ENCODE measurements around the gene TBL3. TPM values are rescaled to one million over a fixed set of nuclear protein-coding genes. Genes with fewer than 3 reads are reported as not detected.
"Not testable (repeated sequence)": the region's sequence is repeated elsewhere in the genome, so short reads cannot be mapped to it uniquely, and the experiment has no call there.

TBL3 gene
- total and polyA plus RNA-seq, 2 donors (not counting 1 experiment from before 2014, with no cell fraction given): 31.9 to 52.2 TPM

DNA sequence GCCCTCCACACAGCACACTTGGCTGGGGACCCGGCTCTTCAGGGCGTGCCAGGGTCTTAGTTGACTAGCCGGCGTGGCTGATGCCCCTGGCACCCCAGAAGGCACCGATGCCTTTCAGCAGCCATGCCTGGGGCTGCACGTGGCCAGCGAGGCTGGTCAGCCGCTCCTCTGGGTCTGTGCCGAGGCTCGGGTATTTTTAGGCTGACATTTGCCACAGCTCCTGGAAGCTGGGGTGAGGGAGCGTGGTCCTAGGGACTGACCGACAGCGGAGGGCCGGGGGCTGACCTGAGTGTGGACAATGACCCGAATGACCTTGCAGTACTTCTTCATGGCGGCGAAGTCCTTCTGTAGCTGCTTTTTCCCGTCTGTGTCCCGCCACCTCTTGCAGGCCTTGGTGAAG, 21.3 kb upstream of the TBL3 start:
- H3K9me3 Mint-ChIP-seq (ENCODE audit: insufficient read depth): no peaks in the 10 kb centered on the region
- ATAC-seq (ENCODE audit: low read depth) (no peak), DNase-seq (no peak)
- Histone ChIP-seq H4K20me1 (ENCODE audit: control insufficient read depth, insufficient read depth, low read length, poor library complexity, severe bottlenecking) (no peaks in the 10 kb centered on the region), H3K27me3 (replicated peaks in 1 of 4; ENCODE audit: control extremely low read depth in 1 of 4, control insufficient read depth in 3 of 4, insufficient read depth in 4 of 4, low read length in 3 of 4) (peaks cover 0 to 5% (median 0%) of the 10 kb centered on the region in 4 experiments), H3K4me2 (replicated peaks; ENCODE audit: low read depth, low read length, poor library complexity, severe bottlenecking) (no peak overlapping the region), H3K4me3 (ENCODE audit: control extremely low read depth in 1 of 5, extremely low read depth in 1 of 5, insufficient read depth in 1 of 5, low read depth in 2 of 5, low read length in 4 of 5) (no peak overlapping the region), H3K27ac (ENCODE audit: low read length in 2 of 2) (no peak overlapping the region), H2AFZ (ENCODE audit: insufficient read depth, low read depth, low read length, poor library complexity, severe bottlenecking) (no peak overlapping the region), H3K9me3 (ENCODE audit: control extremely low read depth in 1 of 3, control insufficient read depth in 2 of 3, insufficient read depth in 1 of 3, low read length in 2 of 3) (no peaks in the 10 kb centered on the region), H3K79me2 (ENCODE audit: control insufficient read depth, insufficient read depth, low read length) (no peaks in the 10 kb centered on the region), H3K4me1 (ENCODE audit: control insufficient read depth in 2 of 2, insufficient read depth in 2 of 2, low read length in 2 of 2) (no peaks in the 10 kb centered on the region), H3K9ac (ENCODE audit: low read length) (no peak overlapping the region), H3K36me3 (replicated peaks in 1 of 2; ENCODE audit: control extremely low read depth in 1 of 2, control insufficient read depth in 1 of 2, extremely low read depth in 1 of 2, insufficient read depth in 2 of 2, low read length in 1 of 2) (no peaks in the 10 kb centered on the region)
- POLR2A ChIA-PET: no interaction called here
- H3K4me1 Mint-ChIP-seq: no peaks in the 10 kb centered on the region
- no peak overlapping the region for H3K4me3 Mint-ChIP-seq
- H3K27ac Mint-ChIP-seq: no peak overlapping the region
- TF ChIP-seq EZH2 (IDR thresholded peaks at IDR 0.05; ENCODE audit: borderline replicate concordance, insufficient read depth, low read depth, low read length, poor library complexity, severe bottlenecking): no peak
- TF ChIP-seq, protein P1, sequence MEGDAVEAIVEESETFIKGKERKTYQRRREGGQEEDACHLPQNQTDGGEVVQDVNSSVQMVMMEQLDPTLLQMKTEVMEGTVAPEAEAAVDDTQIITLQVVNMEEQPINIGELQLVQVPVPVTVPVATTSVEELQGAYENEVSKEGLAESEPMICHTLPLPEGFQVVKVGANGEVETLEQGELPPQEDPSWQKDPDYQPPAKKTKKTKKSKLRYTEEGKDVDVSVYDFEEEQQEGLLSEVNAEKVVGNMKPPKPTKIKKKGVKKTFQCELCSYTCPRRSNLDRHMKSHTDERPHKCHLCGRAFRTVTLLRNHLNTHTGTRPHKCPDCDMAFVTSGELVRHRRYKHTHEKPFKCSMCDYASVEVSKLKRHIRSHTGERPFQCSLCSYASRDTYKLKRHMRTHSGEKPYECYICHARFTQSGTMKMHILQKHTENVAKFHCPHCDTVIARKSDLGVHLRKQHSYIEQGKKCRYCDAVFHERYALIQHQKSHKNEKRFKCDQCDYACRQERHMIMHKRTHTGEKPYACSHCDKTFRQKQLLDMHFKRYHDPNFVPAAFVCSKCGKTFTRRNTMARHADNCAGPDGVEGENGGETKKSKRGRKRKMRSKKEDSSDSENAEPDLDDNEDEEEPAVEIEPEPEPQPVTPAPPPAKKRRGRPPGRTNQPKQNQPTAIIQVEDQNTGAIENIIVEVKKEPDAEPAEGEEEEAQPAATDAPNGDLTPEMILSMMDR (IDR thresholded peaks at IDR 0.05): no peak
- CTCF ChIA-PET: no interaction called here
- intact Hi-C loops (cut with micrococcal nuclease): no loop called here
- 94% methylated on average over 19 of the region's 19 CpGs for WGBS (ENCODE audit: insufficient coverage)
- peaks cover 4% of the 10 kb centered on the region for H3K27me3 Mint-ChIP-seq

DNA sequence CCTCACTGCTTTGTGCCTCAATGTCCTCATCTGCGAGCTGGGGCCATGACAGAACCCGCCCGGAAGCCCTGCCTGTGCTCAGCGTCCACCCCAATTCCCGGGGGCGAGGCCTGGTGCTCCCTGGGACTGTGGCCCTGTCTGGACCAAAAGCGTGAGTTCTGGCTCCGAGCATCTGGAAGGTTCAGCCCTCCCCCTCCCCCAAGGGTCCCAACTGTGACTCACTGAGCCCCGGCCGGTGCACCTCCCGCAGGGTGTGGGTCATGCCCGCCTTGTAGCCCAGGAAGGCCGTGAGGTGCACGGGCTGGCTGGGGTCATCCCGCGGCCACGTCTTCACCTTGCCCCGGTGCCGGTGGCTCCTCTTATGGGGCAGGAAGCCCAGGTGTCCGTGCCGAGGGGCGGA, 18.1 kb upstream of the TBL3 start:
- Mint-ChIP-seq H3K4me3 (no peak overlapping the region), H3K27ac (no peak overlapping the region), H3K9me3 (ENCODE audit: insufficient read depth) (no peaks in the 10 kb centered on the region), H3K4me1 (no peaks in the 10 kb centered on the region), H3K27me3 (peaks cover 7% of the 10 kb centered on the region)
- no peak overlapping the region for H3K27ac ChIP-seq (ENCODE audit: low read length in 2 of 2)
- H4K20me1 ChIP-seq (ENCODE audit: control insufficient read depth, insufficient read depth, low read length, poor library complexity, severe bottlenecking): no peaks in the 10 kb centered on the region
- H3K9me3 ChIP-seq (ENCODE audit: control extremely low read depth in 1 of 3, control insufficient read depth in 2 of 3, insufficient read depth in 1 of 3, low read length in 2 of 3): no peaks in the 10 kb centered on the region
- peaks cover under 1 to 2% of the 10 kb centered on the region in 2 donors for H3K4me1 ChIP-seq (ENCODE audit: control insufficient read depth in 2 of 2, insufficient read depth in 2 of 2, low read length in 2 of 2)
- 97% methylated on average over 22 of the region's 22 CpGs for WGBS (ENCODE audit: insufficient coverage)
- ATAC-seq (ENCODE audit: low read depth) (no peak), DNase-seq (no peak)
- TF ChIP-seq EZH2 (IDR thresholded peaks at IDR 0.05; ENCODE audit: borderline replicate concordance, insufficient read depth, low read depth, low read length, poor library complexity, severe bottlenecking): no peak
- TF ChIP-seq, protein P1 (IDR thresholded peaks at IDR 0.05): no peak
- H3K9ac ChIP-seq (ENCODE audit: low read length): no peak overlapping the region
- intact Hi-C loops (cut with micrococcal nuclease): no loop called here
- no peaks in the 10 kb centered on the region for H3K79me2 ChIP-seq (ENCODE audit: control insufficient read depth, insufficient read depth, low read length)
- POLR2A ChIA-PET: no interaction called here
- H3K4me2 ChIP-seq (replicated peaks; ENCODE audit: low read depth, low read length, poor library complexity, severe bottlenecking): no peak overlapping the region
- CTCF ChIA-PET: no interaction called here
- no peaks in the 10 kb centered on the region for H3K36me3 ChIP-seq (replicated peaks in 1 of 2; ENCODE audit: control extremely low read depth in 1 of 2, control insufficient read depth in 1 of 2, extremely low read depth in 1 of 2, insufficient read depth in 2 of 2, low read length in 1 of 2)
- no peak overlapping the region for H2AFZ ChIP-seq (ENCODE audit: insufficient read depth, low read depth, low read length, poor library complexity, severe bottlenecking)
- peaks cover 0 to 5% (median 0%) of the 10 kb centered on the region in 4 experiments for H3K27me3 ChIP-seq (replicated peaks in 1 of 4; ENCODE audit: control extremely low read depth in 1 of 4, control insufficient read depth in 3 of 4, insufficient read depth in 4 of 4, low read length in 3 of 4)
- no peak overlapping the region for H3K4me3 ChIP-seq (ENCODE audit: control extremely low read depth in 1 of 5, extremely low read depth in 1 of 5, insufficient read depth in 1 of 5, low read depth in 2 of 5, low read length in 4 of 5)

DNA sequence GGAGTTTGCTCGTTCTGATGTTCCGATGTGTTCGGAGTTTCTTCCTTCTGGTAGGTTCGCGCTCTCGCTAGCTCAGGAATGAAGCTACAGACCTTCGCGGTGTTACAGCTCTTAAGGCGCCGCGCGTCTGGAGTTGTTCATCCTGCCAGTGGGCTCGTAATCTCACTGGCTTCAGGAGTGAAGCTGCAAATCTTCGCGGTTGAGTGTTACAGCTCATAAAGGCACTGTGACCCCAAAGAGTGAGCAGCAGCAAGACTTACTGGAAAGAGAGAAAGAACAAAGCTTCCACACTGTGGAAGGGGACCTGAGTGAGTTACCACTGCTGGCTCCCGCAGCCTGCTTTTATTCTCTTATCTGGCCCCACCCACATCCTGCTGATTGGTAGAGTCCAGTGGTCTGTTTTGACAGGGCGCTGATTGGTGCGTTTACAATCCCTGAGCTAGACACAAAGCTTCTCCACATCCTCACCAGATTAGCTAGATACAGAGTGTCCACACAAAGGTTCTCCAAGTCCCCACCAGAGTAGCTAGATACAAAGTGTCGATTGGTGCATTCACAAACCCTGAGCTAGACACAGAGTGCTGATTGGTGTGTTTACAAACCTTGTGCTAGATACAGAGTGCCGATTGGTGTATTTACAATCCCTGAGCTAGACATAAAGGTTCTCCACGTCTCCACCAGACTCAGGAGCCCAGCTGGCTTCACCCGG, 14.3 kb upstream of the TBL3 start:
- ChIA-PET POLR2A (interaction anchor here (0.7 kb wide), 1 partner anchor 249 kb away, joined by 3 read pairs; no protein-coding TSS in a partner anchor), CTCF (interaction anchor here (1.1 to 2.1 kb wide), 3 partner anchors 29 to 183 kb away, joined by 3 to 4 read pairs (median 3); no protein-coding TSS in a partner anchor)
- peaks cover 16 to 32% of the 10 kb centered on the region in 2 donors for H3K4me1 ChIP-seq (ENCODE audit: control insufficient read depth in 2 of 2, insufficient read depth in 2 of 2, low read length in 2 of 2)
- not testable (repeated sequence) for ATAC-seq (ENCODE audit: low read depth); H2AFZ ChIP-seq (ENCODE audit: insufficient read depth, low read depth, low read length, poor library complexity, severe bottlenecking); H3K4me3 Mint-ChIP-seq; H3K9me3 ChIP-seq (ENCODE audit: control extremely low read depth in 1 of 3, control insufficient read depth in 2 of 3, insufficient read depth in 1 of 3, low read length in 2 of 3); H4K20me1 ChIP-seq (ENCODE audit: control insufficient read depth, insufficient read depth, low read length, poor library complexity, severe bottlenecking); H3K27me3 Mint-ChIP-seq; H3K4me2 ChIP-seq (replicated peaks; ENCODE audit: low read depth, low read length, poor library complexity, severe bottlenecking); H3K27ac Mint-ChIP-seq; H3K4me3 ChIP-seq (ENCODE audit: control extremely low read depth in 1 of 5, extremely low read depth in 1 of 5, insufficient read depth in 1 of 5, low read depth in 2 of 5, low read length in 4 of 5); H3K27me3 ChIP-seq (replicated peaks in 1 of 4; ENCODE audit: control extremely low read depth in 1 of 4, control insufficient read depth in 3 of 4, insufficient read depth in 4 of 4, low read length in 3 of 4); H3K9me3 Mint-ChIP-seq (ENCODE audit: insufficient read depth); H3K27ac ChIP-seq (ENCODE audit: low read length in 2 of 2); H3K9ac ChIP-seq (ENCODE audit: low read length); DNase-seq
- intact Hi-C loops (cut with micrococcal nuclease): loop anchor here (2.0 kb wide), 1 partner anchor 29 kb away; no protein-coding TSS in a partner anchor
- WGBS (ENCODE audit: insufficient coverage): 94% methylated on average over 19 of the region's 22 CpGs
- H3K4me1 Mint-ChIP-seq: peaks cover 22% of the 10 kb centered on the region
- H3K36me3 ChIP-seq (replicated peaks in 1 of 2; ENCODE audit: control extremely low read depth in 1 of 2, control insufficient read depth in 1 of 2, extremely low read depth in 1 of 2, insufficient read depth in 2 of 2, low read length in 1 of 2): peaks cover 0 to 18% of the 10 kb centered on the region in 2 experiments
- H3K79me2 ChIP-seq (ENCODE audit: control insufficient read depth, insufficient read depth, low read length): peaks cover 19% of the 10 kb centered on the region
